Mesodermal cell (in vitro differentiated cells): Measurements from ENCODE around the gene CDK10.
"Not testable (repeated sequence)": the region's sequence is repeated elsewhere in the genome, so short reads cannot be mapped to it uniquely, and the experiment has no call there.

Source experiments
- H3K27ac ChIP-seq: 2 replicates; pipeline ENCODE4 v1.7.0; 2013; ENCODE audit warnings: mild to moderate bottlenecking, low read depth, low read length, moderate library complexity; ENCODE audit not compliant: severe bottlenecking
- H3K36me3 ChIP-seq: 2 replicates; pipeline ENCODE4 v1.7.1; 2013; ENCODE audit warnings: mild to moderate bottlenecking, low read length, moderate library complexity; ENCODE audit not compliant: control insufficient read depth, insufficient read depth
- H3K4me1 ChIP-seq: one replicate; pipeline ENCODE4 v1.7.1; 2013; ENCODE audit warnings: mild to moderate bottlenecking, low read length; ENCODE audit not compliant: insufficient read depth, control insufficient read depth, poor library complexity, severe bottlenecking
- H3K4me3 ChIP-seq: 2 replicates; pipeline ENCODE4 v1.7.0; 2013; ENCODE audit warnings: low read length, control low read depth, mild to moderate bottlenecking; ENCODE audit not compliant: insufficient read depth, poor library complexity, severe bottlenecking; ENCODE audit errors: extremely low read depth
- H3K9me3 ChIP-seq: 2 replicates; pipeline ENCODE4 v1.7.1; 2013; ENCODE audit warnings: mild to moderate bottlenecking, low read length, moderate library complexity; ENCODE audit not compliant: control insufficient read depth
- WGBS, 2 experiments: methylation state at CpG; one replicate each; pipeline ENCODE4 v1.1.5; 2013; ENCODE audit warnings: missing lambda C conversion rate in 2 of 2; ENCODE audit not compliant: insufficient coverage in 2 of 2; 5-methylcytosine and 5-hydroxymethylcytosine counted together

The CDK10 gene

GRCh38 chr16:89689142-89689541 lies 2.7 kb downstream of the CDK10 start:
- Histone ChIP-seq H3K4me1 (no peaks in the 10 kb centered on the region), H3K4me3 (no peak overlapping the region), H3K9me3 (peaks cover 10% of the 10 kb centered on the region), H3K27ac (no peak overlapping the region), H3K36me3 (peaks cover 74% of the 10 kb centered on the region)
- 93 to 98% methylated on average over 13 of the region's 13 CpGs for WGBS, 2 experiments

- not testable (repeated sequence) for H3K27ac ChIP-seq, H3K4me1 ChIP-seq, H3K4me3 ChIP-seq, H3K9me3 ChIP-seq
- 100% methylated on average over 1 to 3 of the region's 4 CpGs for WGBS, 2 experiments
- H3K36me3 ChIP-seq = peaks cover 74% of the 10 kb centered on the region
Measured at GRCh38 chr16:89689621-89690020, 3.1 kb downstream of the CDK10 start.

DNA sequence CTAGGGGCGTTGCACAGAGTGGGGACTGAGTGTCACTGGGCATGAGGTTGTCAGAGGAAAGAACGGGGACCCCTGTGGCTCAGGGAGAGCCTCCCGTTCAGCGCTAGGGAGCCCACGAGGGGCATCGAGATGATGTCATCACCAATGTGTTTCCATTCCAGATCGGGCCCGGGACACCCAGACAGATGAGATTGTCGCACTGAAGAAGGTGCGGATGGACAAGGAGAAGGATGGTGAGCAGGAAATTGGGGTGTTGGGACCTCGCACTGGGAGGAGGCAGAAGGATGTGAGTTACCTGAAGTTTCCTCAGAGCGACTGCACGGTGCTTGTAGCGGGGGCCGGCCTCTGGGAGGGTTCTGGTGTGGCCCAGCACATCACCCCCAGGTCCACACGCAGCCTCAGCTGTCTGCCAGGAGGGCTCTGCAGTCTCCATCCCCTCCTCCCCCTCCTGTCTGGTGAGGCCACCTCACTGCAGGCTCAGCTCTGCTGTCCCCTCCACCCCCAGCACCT lies 4.0 kb downstream of the CDK10 start:
- H3K27ac ChIP-seq = no peak overlapping the region
- 95 to 100% methylated on average over 15 of the region's 16 CpGs for WGBS, 2 experiments
- no peak overlapping the region for H3K4me3 ChIP-seq
- peaks cover 6% of the 10 kb centered on the region for H3K9me3 ChIP-seq
- H3K36me3 ChIP-seq = peaks cover 72% of the 10 kb centered on the region
- H3K4me1 ChIP-seq = no peaks in the 10 kb centered on the region

DNA sequence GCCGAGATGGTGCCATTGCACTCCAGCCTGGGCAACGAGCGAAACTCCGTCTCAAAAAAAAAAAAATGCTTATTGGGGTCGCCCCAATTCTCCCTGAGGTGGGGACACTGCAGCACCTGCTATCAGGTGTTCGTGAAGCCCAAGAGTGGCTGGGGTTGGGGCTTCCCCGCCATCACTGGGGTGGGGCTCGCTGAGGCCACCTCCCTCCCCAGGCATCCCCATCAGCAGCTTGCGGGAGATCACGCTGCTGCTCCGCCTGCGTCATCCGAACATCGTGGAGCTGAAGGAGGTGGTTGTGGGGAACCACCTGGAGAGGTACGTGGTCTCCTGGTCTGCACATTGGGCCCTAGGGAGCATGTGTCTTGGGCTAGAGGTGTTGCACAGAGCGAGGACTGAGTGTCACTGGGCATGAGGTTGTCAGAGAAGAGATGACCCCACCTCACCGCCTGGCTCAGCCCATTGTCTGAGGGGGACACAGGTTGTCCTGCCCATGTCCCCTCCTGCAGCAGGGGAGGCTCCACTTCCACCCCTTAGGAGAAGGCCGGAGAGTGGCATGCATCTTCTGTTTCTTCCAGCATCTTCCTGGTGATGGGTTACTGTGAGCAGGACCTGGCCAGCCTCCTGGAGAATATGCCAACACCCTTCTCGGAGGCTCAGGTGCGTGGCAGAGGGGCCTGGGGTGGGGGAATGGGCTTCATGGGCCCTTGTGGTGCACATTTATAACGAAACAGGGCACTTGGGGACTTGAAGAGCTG lies 4.9 kb downstream of the CDK10 start:
- WGBS, 2 experiments = 94 to 98% methylated on average over 20 to 21 of the region's 21 CpGs
- peaks cover 69% of the 10 kb centered on the region for H3K36me3 ChIP-seq

DNA sequence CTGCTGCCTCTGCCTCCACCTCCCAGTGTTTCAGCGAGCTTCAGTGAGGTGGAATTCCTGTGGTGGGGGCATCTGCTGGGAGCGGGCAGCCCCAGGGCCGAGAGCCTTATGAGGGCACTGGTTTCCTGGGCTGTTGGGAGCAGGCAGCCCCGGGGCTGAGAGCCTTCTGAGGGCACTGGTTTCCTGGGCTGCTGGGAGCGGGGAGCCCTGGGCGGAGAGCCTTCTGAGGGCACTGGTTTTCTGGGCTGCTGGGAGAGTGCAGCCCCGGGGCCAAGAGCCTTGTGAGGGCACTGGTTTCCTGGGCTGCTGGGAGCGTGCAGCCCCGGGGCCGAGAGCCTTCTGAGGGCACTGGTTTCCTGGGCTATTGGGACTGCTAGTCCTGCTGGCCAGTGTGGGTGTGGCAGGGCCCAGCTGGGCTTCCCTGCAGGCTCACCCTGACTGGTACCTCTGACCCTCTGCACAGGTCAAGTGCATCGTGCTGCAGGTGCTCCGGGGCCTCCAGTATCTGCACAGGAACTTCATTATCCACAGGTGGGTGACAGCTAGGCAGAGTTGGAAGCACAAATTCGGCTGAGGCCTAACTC lies 5.6 kb downstream of the CDK10 start:
- Histone ChIP-seq H3K9me3 (no peaks in the 10 kb centered on the region), H3K4me1 (no peaks in the 10 kb centered on the region), H3K36me3 (peaks cover 75% of the 10 kb centered on the region), H3K4me3 (no peak overlapping the region), H3K27ac (no peak overlapping the region)
- WGBS, 2 experiments = 96 to 97% methylated on average over 12 to 13 of the region's 13 CpGs

More for the DNA sequence above, 4.9 kb downstream of the CDK10 start:
- Histone ChIP-seq H3K4me1 (no peaks in the 10 kb centered on the region), H3K27ac (no peak overlapping the region), H3K4me3 (no peak overlapping the region), H3K9me3 (no peaks in the 10 kb centered on the region)

DNA sequence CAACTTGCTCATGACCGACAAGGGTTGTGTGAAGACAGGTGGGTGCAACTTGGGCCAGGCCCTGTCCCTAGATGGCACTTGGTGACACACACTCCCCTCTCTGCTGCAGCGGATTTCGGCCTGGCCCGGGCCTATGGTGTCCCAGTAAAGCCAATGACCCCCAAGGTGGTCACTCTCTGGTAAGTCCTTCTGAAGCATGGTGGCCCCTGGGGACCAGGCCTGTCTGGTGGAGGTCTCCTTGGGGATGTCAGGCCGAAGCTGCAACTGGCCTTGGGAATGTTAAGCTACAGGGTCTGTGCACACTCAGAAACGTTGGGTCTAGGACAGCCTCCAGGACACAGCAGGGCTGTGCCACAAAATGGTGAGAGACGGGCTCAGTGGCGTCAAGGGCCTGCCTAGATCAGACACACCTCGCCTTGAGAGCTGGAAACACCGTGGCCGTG lies 6.8 kb downstream of the CDK10 start:
- H3K36me3 ChIP-seq = peaks cover 85% of the 10 kb centered on the region

DNA sequence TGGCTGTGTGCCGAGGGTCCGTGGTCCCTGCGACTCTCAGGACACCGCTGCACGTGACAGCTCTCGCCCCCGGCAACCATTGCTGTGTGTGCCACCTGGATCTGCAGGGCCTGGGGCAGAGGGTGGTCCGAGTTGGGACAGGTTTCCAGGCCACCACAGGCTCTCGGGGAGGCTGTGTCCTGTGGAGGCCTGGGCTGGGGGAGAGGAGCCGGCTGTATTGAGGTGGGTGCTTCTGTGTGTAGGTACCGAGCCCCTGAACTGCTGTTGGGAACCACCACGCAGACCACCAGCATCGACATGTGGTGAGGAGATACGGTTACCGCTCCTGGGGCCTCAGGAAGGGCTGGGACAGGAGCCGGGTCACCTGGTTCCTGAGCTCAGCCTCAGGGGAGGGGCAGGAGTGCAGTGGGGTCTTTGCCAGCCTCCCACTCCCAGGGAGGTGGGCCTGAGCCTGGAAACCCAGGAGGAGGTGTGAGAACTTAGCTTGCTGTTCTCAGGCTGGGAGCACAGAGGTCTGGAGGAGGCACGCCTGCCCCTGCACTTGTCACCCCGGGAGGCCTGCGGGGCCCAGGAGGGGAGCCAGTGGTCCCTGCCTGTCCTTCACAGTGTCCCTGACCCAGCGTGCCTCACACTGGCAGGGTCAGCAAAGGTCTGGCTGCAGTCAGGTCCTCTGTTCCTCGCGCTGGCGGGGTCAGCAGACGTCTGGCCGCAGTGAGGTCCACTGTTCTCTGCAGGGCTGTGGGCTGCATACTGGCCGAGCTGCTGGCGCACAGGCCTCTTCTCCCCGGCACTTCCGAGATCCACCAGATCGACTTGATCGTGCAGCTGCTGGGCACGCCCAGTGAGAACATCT lies 7.7 kb downstream of the CDK10 start:
- Histone ChIP-seq H3K4me3 (no peak overlapping the region), H3K36me3 (peaks cover 82% of the 10 kb centered on the region), H3K4me1 (no peaks in the 10 kb centered on the region), H3K9me3 (no peaks in the 10 kb centered on the region), H3K27ac (no peak overlapping the region)
- 95 to 96% methylated on average over 24 to 32 of the region's 32 CpGs for WGBS, 2 experiments

More for the DNA sequence above, 6.8 kb downstream of the CDK10 start:
- Histone ChIP-seq H3K27ac (no peak overlapping the region), H3K4me1 (no peaks in the 10 kb centered on the region), H3K4me3 (no peak overlapping the region), H3K9me3 (no peaks in the 10 kb centered on the region)
- WGBS, 2 experiments = 95 to 99% methylated on average over 11 of the region's 11 CpGs

DNA sequence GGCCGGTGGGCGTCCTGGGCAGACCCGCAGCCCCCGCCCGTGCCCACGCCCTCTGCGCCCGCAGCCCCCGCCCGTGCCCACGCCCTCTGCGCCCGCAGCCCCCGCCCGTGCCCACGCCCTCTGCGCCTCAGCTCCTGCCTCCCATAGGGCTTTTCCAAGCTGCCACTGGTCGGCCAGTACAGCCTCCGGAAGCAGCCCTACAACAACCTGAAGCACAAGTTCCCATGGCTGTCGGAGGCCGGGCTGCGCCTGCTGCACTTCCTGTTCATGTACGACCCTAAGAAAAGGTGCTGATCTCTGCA lies 8.2 kb downstream of the CDK10 start:
- not testable (repeated sequence) for H3K9me3 ChIP-seq, H3K4me1 ChIP-seq, H3K27ac ChIP-seq, H3K4me3 ChIP-seq
- peaks cover 80% of the 10 kb centered on the region for H3K36me3 ChIP-seq
- WGBS, 2 experiments = 91 to 100% methylated on average over 10 to 21 of the region's 23 CpGs

GRCh38 chr16:89695086-89695874 lies 8.8 kb downstream of the CDK10 start:
- H3K4me1 ChIP-seq = peaks cover under 1% of the 10 kb centered on the region
- H3K27ac ChIP-seq = no peak overlapping the region
- H3K36me3 ChIP-seq = peaks cover 74% of the 10 kb centered on the region
- no peaks in the 10 kb centered on the region for H3K9me3 ChIP-seq
- no peak overlapping the region for H3K4me3 ChIP-seq
- WGBS, 2 experiments = 94 to 96% methylated on average over 28 to 31 of the region's 31 CpGs
